K562 (cell line): ENCODE measurements around the gene PNPO. TPM values are rescaled to one million over a fixed set of nuclear protein-coding genes. Genes with fewer than 3 reads are reported as not detected.

ENCODE experiments used
- CXXC5 ChIP-seq: fragments of 250-450 bp; sonication (Bioruptor Pico); IDR thresholded peaks from 2 replicates; pipeline ENCODE4 v1.8.0; 2022; ENCODE audit warnings: inconsistent platforms, mild to moderate bottlenecking, moderate library complexity
- ELF4 ChIP-seq: fragments of 450-650 bp; formaldehyde crosslinking; IDR thresholded peaks from 2 replicates; pipeline ENCODE4 v1.4.0; 2022; ENCODE audit warnings: missing genetic modification characterization
- NRF1 ChIP-seq, 2 experiments: fragments of 450-650 bp; IDR thresholded peaks in 1 of 2; conservative IDR thresholded peaks in 1 of 2; 2 replicates each; pipeline ENCODE4 v1.6.1; 2014; ENCODE audit warnings: mild to moderate bottlenecking in 2 of 2
- RBFOX2 ChIP-seq: fragments of 200-400 bp; formaldehyde crosslinking; IDR thresholded peaks from 2 replicates; pipeline ENCODE4 v1.6.1; 2017; ENCODE audit warnings: low read depth, mild to moderate bottlenecking, low read length, moderate library complexity
- RBM22 ChIP-seq: fragments of 200-400 bp; formaldehyde crosslinking; IDR thresholded peaks from 2 replicates; pipeline ENCODE4 v1.6.1; 2018; ENCODE audit warnings: low read length, low read depth; ENCODE audit not compliant: poor library complexity, severe bottlenecking
- SMARCA4 ChIP-seq: fragments of 450-650 bp; IDR thresholded peaks from 2 replicates; pipeline ENCODE4 v1.6.1; 2016
- TCF7 ChIP-seq: sonication (generic); IDR thresholded peaks from 2 replicates; pipeline ENCODE4 v1.6.1; 2016; ENCODE audit warnings: antibody characterized with exemption, borderline replicate concordance
- TEAD2 ChIP-seq: fragments of 450-650 bp; IDR thresholded peaks from 2 replicates; pipeline ENCODE4 v1.6.1; 2016; ENCODE audit warnings: missing genetic modification characterization, control low read depth, missing compliant biosample characterization
- TFE3 ChIP-seq: fragments of 450-650 bp; formaldehyde crosslinking; IDR thresholded peaks from 2 replicates; pipeline ENCODE4 v1.4.0; 2020; ENCODE audit warnings: mild to moderate bottlenecking, mixed read lengths
- ZNF133 ChIP-seq: fragments of 250-450 bp; sonication (Bioruptor Pico); IDR thresholded peaks from 2 replicates; pipeline ENCODE4 v1.4.0; 2020; ENCODE audit warnings: mild to moderate bottlenecking
- ZNF445 ChIP-seq: fragments of 250-450 bp; sonication (Bioruptor Pico); IDR thresholded peaks from 2 replicates; pipeline ENCODE4 v1.4.0; 2020; ENCODE audit warnings: low read depth, mild to moderate bottlenecking, moderate library complexity
- ZNF449 ChIP-seq: fragments of 250-450 bp; sonication (Bioruptor Pico); IDR thresholded peaks from 2 replicates; pipeline ENCODE4 v1.8.0; 2022; ENCODE audit warnings: moderate library complexity, mild to moderate bottlenecking, inconsistent platforms
- polyA plus RNA-seq, 8 experiments: library from polyadenylated mRNA; depleted of rRNA in 4 of 8; stranded (reverse) in 5 of 8; unstranded in 3 of 8; fragments of >200 nt; fragmentation: Nextera tagmentation in 2 of 8; fragmentation: Illumina TruSeq in 1 of 8; extraction: Ambion mirVana in 2 of 8; extraction: Trizol in 1 of 8; gene quantifications; 2 replicates each; pipeline versions ENCODE4 v1.2.1 to v1.2.3, GENCODE V29; 2011 to 2014; ENCODE audit warnings: inconsistent platforms in 1 of 8, missing spikeins in 1 of 8
- total RNA-seq, 7 experiments: library from RNA; depleted of rRNA in 6 of 7; stranded (reverse); fragments of >200 nt in 6 of 7; fragmentation: Illumina TruSeq in 2 of 7; extraction: Trizol in 2 of 7; gene quantifications; 2 replicates each; pipeline versions ENCODE4 v1.2.1 to v1.2.3, GENCODE V29; 2011 to 2021; ENCODE audit warnings: low replicate concordance in 1 of 7
- TF ChIP-seq, protein P1 (sequence below): fragments of 450-650 bp; IDR thresholded peaks from 2 replicates; pipeline ENCODE4 v1.6.1; 2018; ENCODE audit warnings: mild to moderate bottlenecking, low read depth; ENCODE audit not compliant: partially characterized antibody
- TF ChIP-seq, protein P2 (sequence below): fragments of 450-650 bp; formaldehyde crosslinking; conservative IDR thresholded peaks from 2 replicates; pipeline ENCODE4 v1.4.0; 2022; ENCODE audit warnings: mild to moderate bottlenecking, missing genetic modification characterization
- TF ChIP-seq, protein P3 (sequence below): fragments of 450-650 bp; conservative IDR thresholded peaks from 2 replicates; pipeline ENCODE4 v1.6.1; 2016; ENCODE audit warnings: missing genetic modification characterization, low read depth, mild to moderate bottlenecking, missing compliant biosample characterization, moderate library complexity
- TF ChIP-seq, protein P4 (sequence below), 3 experiments: IDR thresholded peaks in 2 of 3; conservative IDR thresholded peaks in 1 of 3; 2 replicates each; pipeline ENCODE4 v1.5.1; 2011 to 2012; ENCODE audit warnings: low read length in 3 of 3, mild to moderate bottlenecking in 3 of 3, control low read depth in 2 of 3, improper control_type of control experiment in 1 of 3, inconsistent platforms in 1 of 3, low read depth in 1 of 3, mixed read lengths in 1 of 3, moderate library complexity in 1 of 3; ENCODE audit not compliant: insufficient read depth in 2 of 3

The PNPO gene
- total and polyA plus RNA-seq, 9 of the 15 experiments (the other 6 are each of a cell fraction or from before 2014, with no cell fraction given) = 16.6 to 39.0 (median 27.4) TPM

GRCh38 chr17:47895347-47895855 is 46.0 kb upstream of the PNPO start (continued):
- TF ChIP-seq, protein P1, sequence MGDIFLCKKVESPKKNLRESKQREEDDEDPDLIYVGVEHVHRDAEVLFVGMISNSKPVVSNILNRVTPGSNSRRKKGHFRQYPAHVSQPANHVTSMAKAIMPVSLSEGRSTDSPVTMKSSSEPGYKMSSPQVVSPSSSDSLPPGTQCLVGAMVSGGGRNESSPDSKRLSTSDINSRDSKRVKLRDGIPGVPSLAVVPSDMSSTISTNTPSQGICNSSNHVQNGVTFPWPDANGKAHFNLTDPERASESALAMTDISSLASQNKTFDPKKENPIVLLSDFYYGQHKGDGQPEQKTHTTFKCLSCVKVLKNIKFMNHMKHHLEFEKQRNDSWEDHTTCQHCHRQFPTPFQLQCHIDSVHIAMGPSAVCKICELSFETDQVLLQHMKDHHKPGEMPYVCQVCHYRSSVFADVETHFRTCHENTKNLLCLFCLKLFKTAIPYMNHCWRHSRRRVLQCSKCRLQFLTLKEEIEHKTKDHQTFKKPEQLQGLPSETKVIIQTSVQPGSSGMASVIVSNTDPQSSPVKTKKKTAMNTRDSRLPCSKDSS = no peak
- TF ChIP-seq ELF4 (CRISPR knock-in tag) (no peak), RBFOX2 (0 out of 2 replicates have a peak, but pooled peaks have one; percentile 23), TEAD2 (tag) (0 out of 2 replicates have a peak, but pooled peaks have one; percentile 32), RBM22 (no peak), ZNF449 (CRISPR knock-in tag) (no peak), ZNF133 (CRISPR knock-in tag) (no peak), CXXC5 (CRISPR knock-in tag) (no peak), NRF1 (conservative IDR thresholded peaks at IDR 0.05 in 1 of 2, IDR thresholded peaks at IDR 0.05 in 1 of 2) (no peak), SMARCA4 (0 out of 2 replicates have a peak, but pooled peaks have one; percentile 7), TCF7 (0 out of 2 replicates have a peak, but pooled peaks have one; percentile 26), TFE3 (no peak), ZNF445 (peak; percentile 49; the same call in 1 of the 2 replicates)
- TF ChIP-seq, protein P2, sequence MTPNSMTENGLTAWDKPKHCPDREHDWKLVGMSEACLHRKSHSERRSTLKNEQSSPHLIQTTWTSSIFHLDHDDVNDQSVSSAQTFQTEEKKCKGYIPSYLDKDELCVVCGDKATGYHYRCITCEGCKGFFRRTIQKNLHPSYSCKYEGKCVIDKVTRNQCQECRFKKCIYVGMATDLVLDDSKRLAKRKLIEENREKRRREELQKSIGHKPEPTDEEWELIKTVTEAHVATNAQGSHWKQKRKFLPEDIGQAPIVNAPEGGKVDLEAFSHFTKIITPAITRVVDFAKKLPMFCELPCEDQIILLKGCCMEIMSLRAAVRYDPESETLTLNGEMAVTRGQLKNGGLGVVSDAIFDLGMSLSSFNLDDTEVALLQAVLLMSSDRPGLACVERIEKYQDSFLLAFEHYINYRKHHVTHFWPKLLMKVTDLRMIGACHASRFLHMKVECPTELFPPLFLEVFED (CRISPR knock-in tag) = peak; percentile 70; the same call in 1 of the 2 replicates
- TF ChIP-seq, protein P3, sequence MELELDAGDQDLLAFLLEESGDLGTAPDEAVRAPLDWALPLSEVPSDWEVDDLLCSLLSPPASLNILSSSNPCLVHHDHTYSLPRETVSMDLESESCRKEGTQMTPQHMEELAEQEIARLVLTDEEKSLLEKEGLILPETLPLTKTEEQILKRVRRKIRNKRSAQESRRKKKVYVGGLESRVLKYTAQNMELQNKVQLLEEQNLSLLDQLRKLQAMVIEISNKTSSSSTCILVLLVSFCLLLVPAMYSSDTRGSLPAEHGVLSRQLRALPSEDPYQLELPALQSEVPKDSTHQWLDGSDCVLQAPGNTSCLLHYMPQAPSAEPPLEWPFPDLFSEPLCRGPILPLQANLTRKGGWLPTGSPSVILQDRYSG (tag) = no peak
- TF ChIP-seq, protein P4, sequence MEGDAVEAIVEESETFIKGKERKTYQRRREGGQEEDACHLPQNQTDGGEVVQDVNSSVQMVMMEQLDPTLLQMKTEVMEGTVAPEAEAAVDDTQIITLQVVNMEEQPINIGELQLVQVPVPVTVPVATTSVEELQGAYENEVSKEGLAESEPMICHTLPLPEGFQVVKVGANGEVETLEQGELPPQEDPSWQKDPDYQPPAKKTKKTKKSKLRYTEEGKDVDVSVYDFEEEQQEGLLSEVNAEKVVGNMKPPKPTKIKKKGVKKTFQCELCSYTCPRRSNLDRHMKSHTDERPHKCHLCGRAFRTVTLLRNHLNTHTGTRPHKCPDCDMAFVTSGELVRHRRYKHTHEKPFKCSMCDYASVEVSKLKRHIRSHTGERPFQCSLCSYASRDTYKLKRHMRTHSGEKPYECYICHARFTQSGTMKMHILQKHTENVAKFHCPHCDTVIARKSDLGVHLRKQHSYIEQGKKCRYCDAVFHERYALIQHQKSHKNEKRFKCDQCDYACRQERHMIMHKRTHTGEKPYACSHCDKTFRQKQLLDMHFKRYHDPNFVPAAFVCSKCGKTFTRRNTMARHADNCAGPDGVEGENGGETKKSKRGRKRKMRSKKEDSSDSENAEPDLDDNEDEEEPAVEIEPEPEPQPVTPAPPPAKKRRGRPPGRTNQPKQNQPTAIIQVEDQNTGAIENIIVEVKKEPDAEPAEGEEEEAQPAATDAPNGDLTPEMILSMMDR (IDR thresholded peaks at IDR 0.05 in 2 of 3, conservative IDR thresholded peaks at IDR 0.05 in 1 of 3; ENCODE audit: insufficient read depth in 2 of 3, low read depth in 1 of 3, low read length in 3 of 3) = no peak
